Common myeloid progenitor, CD34-positive (primary cell): Measurements from ENCODE around the gene TBRG4.

Experiments
- CTCF ChIA-PET: fragments of 350-600 bp; sonication (Branson Sonifier 250); formaldehyde crosslinking; loops from one replicate; lab custom pipeline; 2021; ENCODE audit warnings: antibody characterized with exemption; lab: Charles Lee
- POLR2A ChIA-PET: fragments of 350-600 bp; sonication (Branson Sonifier 250); formaldehyde crosslinking; loops from one replicate; lab custom pipeline; 2021; ENCODE audit warnings: antibody characterized with exemption; lab: Charles Lee
- DNase-seq, 3 donors: peaks; one replicate each; pipeline versions ENCODE4 v3.0.0 to v3.0.0-alpha.2; 2013
- H3K27ac ChIP-seq, 2 experiments: 1 replicate in 1 of 2; 2 replicates in 1 of 2; pipeline ENCODE4 v1.7.0; 2013; ENCODE audit warnings: inconsistent platforms in 2 of 2, low read length in 2 of 2, mild to moderate bottlenecking in 2 of 2, low read depth in 1 of 2, moderate library complexity in 1 of 2; ENCODE audit not compliant: severe bottlenecking in 2 of 2, insufficient read depth in 1 of 2, poor library complexity in 1 of 2
- H3K27me3 ChIP-seq, 5 experiments: replicated peaks in 2 of 5; 1 replicate in 3 of 5; 2 replicates in 2 of 5; pipeline versions ENCODE4 v1.6.1 to v1.7.0; 2013; ENCODE audit warnings: low read length in 4 of 5, mild to moderate bottlenecking in 2 of 5, moderate library complexity in 2 of 5, inconsistent platforms in 1 of 5; ENCODE audit not compliant: insufficient read depth in 5 of 5, control insufficient read depth in 4 of 5
- H3K36me3 ChIP-seq, 4 experiments: 1 replicate in 2 of 4; 2 replicates in 2 of 4; pipeline versions ENCODE4 v1.6.1 to v1.7.0; 2013; ENCODE audit warnings: low read length in 3 of 4, control low read depth in 1 of 4, mild to moderate bottlenecking in 1 of 4; ENCODE audit not compliant: control insufficient read depth in 4 of 4, insufficient read depth in 4 of 4
- H3K4me1 ChIP-seq, 4 experiments: 1 replicate in 3 of 4; 2 replicates in 1 of 4; pipeline versions ENCODE4 v1.6.1 to v1.7.1; 2013; ENCODE audit warnings: low read length in 3 of 4, mild to moderate bottlenecking in 3 of 4, control low read depth in 1 of 4, inconsistent platforms in 1 of 4, moderate library complexity in 1 of 4; ENCODE audit not compliant: control insufficient read depth in 4 of 4, insufficient read depth in 4 of 4; ENCODE audit errors: control extremely low read depth in 1 of 4
- H3K4me3 ChIP-seq, 7 experiments: 1 replicate in 4 of 7; 2 replicates in 3 of 7; pipeline versions ENCODE4 v1.5.1 to v1.7.0; 2013; ENCODE audit warnings: mild to moderate bottlenecking in 7 of 7, low read length in 6 of 7, moderate library complexity in 6 of 7, inconsistent platforms in 2 of 7, low read depth in 2 of 7, control low read depth in 1 of 7; ENCODE audit not compliant: insufficient read depth in 4 of 7, control insufficient read depth in 1 of 7; ENCODE audit errors: extremely low read depth in 1 of 7
- H3K9me3 ChIP-seq, 5 experiments: 1 replicate in 4 of 5; 2 replicates in 1 of 5; pipeline versions ENCODE4 v1.6.1 to v1.7.1; 2013; ENCODE audit warnings: low read length in 4 of 5, mild to moderate bottlenecking in 2 of 5, inconsistent platforms in 1 of 5, low read depth in 1 of 5, moderate library complexity in 1 of 5; ENCODE audit not compliant: control insufficient read depth in 4 of 5, insufficient read depth in 2 of 5; ENCODE audit errors: control extremely low read depth in 1 of 5
- WGBS: methylation state at CpG from one replicate; pipeline ENCODE4 v1.1.5; 2013; ENCODE audit not compliant: insufficient coverage; 5-methylcytosine and 5-hydroxymethylcytosine counted together

Gene TBRG4

DNA sequence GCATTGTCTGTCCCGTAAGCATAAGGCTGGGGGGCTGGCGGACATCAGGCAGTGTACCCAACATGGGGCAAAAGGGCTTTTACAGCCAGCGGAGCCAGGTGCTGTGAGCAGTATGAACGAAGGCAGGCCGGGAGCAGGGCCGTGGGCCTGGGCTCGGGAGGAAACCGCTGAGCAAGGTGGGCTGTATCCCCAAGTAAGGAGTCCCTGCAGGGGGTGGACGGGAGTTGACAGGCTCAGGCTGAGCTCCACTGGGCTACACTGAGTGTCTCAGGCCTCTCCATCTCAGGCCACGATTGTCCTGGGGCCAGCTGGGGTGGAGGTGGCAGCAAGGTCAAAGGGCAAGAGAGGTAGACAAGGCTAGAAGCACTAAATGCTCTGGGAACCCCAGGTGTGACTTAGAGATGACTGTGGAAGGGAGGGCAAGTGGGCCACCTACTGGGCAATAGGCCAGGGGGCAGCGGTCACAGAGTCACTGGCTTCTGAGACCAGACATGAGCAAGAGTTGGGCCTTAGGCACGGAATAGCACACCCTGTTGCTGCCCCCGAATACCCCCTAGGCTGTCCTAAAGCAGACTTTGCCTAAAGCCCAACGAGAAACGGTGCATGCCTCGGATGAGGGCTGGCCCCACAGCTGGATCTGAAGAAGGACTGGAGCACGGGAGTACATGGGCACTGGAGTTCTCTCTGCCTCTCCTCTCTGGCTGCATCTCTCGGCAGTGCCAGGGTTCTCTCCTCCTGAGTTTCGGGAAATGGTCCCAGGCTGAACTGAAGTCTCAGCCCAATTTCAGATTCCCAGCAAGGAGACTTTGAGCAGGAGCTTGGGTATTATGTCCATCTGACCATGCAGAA, 35.3 kb upstream of the TBRG4 start:
- Histone ChIP-seq H3K27me3 (peaks cover 0 to 2% (median 0%) of the 10 kb centered on the region in 5 experiments), H3K4me1 (no peaks in the 10 kb centered on the region), H3K36me3 (no peaks in the 10 kb centered on the region), H3K4me3 (no peak overlapping the region), H3K27ac (no peak overlapping the region), H3K9me3 (no peaks in the 10 kb centered on the region)
- DNase-seq, result no peak
- WGBS, result 89% methylated on average over 18 of the region's 19 CpGs
- ChIA-PET POLR2A (no interaction called here), CTCF (interaction anchor here (1.2 kb wide), 1 partner anchor 10 kb away, joined by 4 read pairs; no protein-coding TSS in a partner anchor)

DNA sequence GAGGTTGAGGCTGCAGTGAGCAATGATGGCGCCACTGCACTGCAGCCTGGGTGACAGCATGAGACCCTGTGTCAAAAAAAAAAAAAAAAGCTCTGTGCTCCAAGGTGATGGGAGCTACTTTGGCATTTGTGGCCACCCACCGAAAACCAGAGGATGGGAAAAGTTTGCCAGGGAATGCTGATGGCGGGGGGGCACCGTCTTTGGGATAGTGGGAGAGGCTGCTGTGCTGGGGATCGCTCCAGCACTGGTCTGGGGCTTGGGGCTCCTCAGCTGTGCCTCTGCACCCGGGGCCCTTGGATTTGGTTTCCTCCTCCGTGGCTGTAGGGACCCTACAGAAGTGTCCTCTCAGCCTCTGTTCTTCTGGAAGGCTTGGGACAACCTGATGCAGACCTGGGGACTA, 34.4 kb upstream of the TBRG4 start:
- Histone ChIP-seq H3K27ac (no peak overlapping the region), H3K4me1 (peaks cover 0 to under 1% (median 0%) of the 10 kb centered on the region in 4 experiments), H3K36me3 (no peaks in the 10 kb centered on the region), H3K4me3 (no peak overlapping the region), H3K27me3 (peaks cover 0 to 2% (median 0%) of the 10 kb centered on the region in 5 experiments), H3K9me3 (peaks cover 0 to 2% (median 0%) of the 10 kb centered on the region in 5 experiments)
- WGBS, result 100% methylated on average over 7 of the region's 7 CpGs
- CTCF ChIA-PET, result interaction anchor here (1.7 kb wide), 1 partner anchor 10 kb away, joined by 7 read pairs; no protein-coding TSS in a partner anchor
- no peak for DNase-seq
- POLR2A ChIA-PET, result no interaction called here

GRCh38 chr7:45143616-45144015, 32.1 kb upstream of the TBRG4 start:
- no peaks in the 10 kb centered on the region for H3K36me3 ChIP-seq
- H3K4me1 ChIP-seq, result peaks cover 0 to 14% (median 0%) of the 10 kb centered on the region in 4 experiments
- no peak overlapping the region for H3K4me3 ChIP-seq
- H3K27me3 ChIP-seq, result peaks cover 0 to 2% (median 0%) of the 10 kb centered on the region in 5 experiments
- peaks cover 0 to 2% (median 0%) of the 10 kb centered on the region in 5 experiments for H3K9me3 ChIP-seq
- CTCF ChIA-PET, result no interaction called here
- no peak for DNase-seq
- no peak overlapping the region for H3K27ac ChIP-seq
- POLR2A ChIA-PET, result no interaction called here
- WGBS, result 100% methylated on average over 3 of the region's 4 CpGs

GRCh38 chr7:45140827-45141226, 29.3 kb upstream of the TBRG4 start:
- peak in 1 of 3 donors; percentile 29 for DNase-seq
- Histone ChIP-seq H3K4me1 (peaks cover 0 to 16% (median 1%) of the 10 kb centered on the region in 4 experiments), H3K4me3 (no peak overlapping the region), H3K9me3 (peaks cover 0 to 2% (median 0%) of the 10 kb centered on the region in 5 experiments), H3K27ac (no peak overlapping the region), H3K27me3 (peaks cover 0 to 2% (median 0%) of the 10 kb centered on the region in 5 experiments), H3K36me3 (no peaks in the 10 kb centered on the region)
- CTCF ChIA-PET, result interaction anchor here (1.2 kb wide), 1 partner anchor 167 kb away, joined by 4 read pairs; no protein-coding TSS in a partner anchor
- POLR2A ChIA-PET, result no interaction called here
- WGBS, result 100% methylated on average over 2 of the region's 4 CpGs

- no peak overlapping the region for H3K27ac ChIP-seq
- H3K9me3 ChIP-seq, result peaks cover 0 to 2% (median 0%) of the 10 kb centered on the region in 5 experiments
- POLR2A ChIA-PET, result interaction anchor here (1.0 kb wide), 1 partner anchor 27 kb away, joined by 3 read pairs; the partner anchor contains the start of gene TBRG4
- H3K4me3 ChIP-seq, result no peak overlapping the region
- WGBS, result 73% methylated on average over 7 of the region's 10 CpGs
- H3K36me3 ChIP-seq, result no peaks in the 10 kb centered on the region
- peaks cover 0 to 19% (median 2%) of the 10 kb centered on the region in 4 experiments for H3K4me1 ChIP-seq
- no peaks in the 10 kb centered on the region for H3K27me3 ChIP-seq
- DNase-seq, result no peak
- CTCF ChIA-PET, result interaction anchor here (0.8 to 8.3 kb wide), 5 partner anchors 11 to 219 kb away, joined by 3 to 142 read pairs (median 37); partner anchors contain the start of gene TBRG4
Measured at GRCh38 chr7:45138433-45139267, 27.2 kb upstream of the TBRG4 start.

DNA sequence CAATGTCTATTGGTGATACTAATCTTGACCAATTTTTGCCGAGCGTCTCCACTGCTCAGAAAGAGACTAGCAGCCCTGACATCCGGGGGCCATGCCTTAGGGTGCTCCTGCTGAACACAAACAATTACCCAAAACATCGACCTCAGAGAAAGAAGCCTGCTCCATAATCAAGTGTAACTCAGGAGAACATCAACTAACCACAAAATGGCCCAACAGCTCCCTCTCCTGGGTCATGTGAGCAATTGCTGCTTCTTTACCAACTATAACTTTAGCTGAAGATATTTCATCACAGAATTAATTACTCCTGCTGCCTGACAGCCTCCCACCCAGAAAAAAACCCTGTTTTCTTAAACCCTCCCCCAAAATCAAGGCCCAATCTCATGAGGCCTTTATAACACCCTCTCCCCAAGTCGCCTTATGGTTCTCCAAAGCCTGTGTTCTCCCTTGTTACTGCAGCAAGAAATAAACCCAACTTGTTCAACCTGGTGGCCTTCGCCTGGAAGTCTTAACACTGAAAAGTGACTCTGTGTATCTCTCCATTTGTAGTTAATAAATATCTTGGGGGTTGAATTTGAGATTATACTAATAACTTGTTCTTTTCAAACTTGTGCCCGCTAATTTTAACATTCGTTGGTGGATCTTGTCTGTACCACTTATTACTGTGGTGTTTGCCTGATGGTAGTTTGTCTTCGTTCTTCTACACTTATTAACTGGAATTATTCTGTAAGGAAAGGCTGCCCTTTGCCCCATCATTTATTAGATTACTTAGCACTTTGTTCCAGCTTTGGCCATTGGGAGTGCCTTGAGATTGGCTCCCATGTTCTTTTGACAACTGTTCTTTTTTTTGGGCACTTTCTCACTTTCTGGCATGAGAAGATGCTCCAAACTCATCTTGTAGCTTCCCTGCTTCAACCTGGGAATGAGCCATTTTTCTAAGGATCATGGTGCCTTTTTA, 24.9 kb upstream of the TBRG4 start:
- Histone ChIP-seq H3K27ac (no peak overlapping the region), H3K36me3 (no peaks in the 10 kb centered on the region), H3K9me3 (peaks cover 0 to 2% (median 0%) of the 10 kb centered on the region in 5 experiments), H3K4me1 (peaks cover 0 to 19% (median 2%) of the 10 kb centered on the region in 4 experiments), H3K4me3 (no peak overlapping the region), H3K27me3 (no peaks in the 10 kb centered on the region)
- 7% methylated on average over 5 of the region's 9 CpGs for WGBS
- CTCF ChIA-PET, result interaction anchor here (0.7 to 8.3 kb wide), 30 partner anchors 9 to 571 kb away, joined by 3 to 142 read pairs (median 4); partner anchors contain the start of genes DDX56 and TBRG4
- POLR2A ChIA-PET, result interaction anchor here (0.6 to 1.9 kb wide), 5 partner anchors 13 to 311 kb away, joined by 3 to 9 read pairs (median 5); partner anchors contain the start of gene TBRG4
- peak; percentile 80 to 91 (median 85) for DNase-seq
